HuH-7 (cell line): ENCODE data around the gene CD37.
"Not testable (repeated sequence)": the region's sequence is repeated elsewhere in the genome, so short reads cannot be mapped to it uniquely, and the experiment has no call there.

Source experiments
- DNase-seq: peaks from one replicate; pipeline ENCODE4 v3.0.0; 2011; ENCODE audit warnings: low spot score

Gene CD37

GRCh38 chr19:49347191-49347590, 12.0 kb downstream of the CD37 start:
- DNase-seq: no peak

- peak; percentile 48 for DNase-seq
Measured at GRCh38 chr19:49347835-49348234, 12.6 kb downstream of the CD37 start.

- DNase-seq: no peak
Measured at GRCh38 chr19:49348305-49349189, 13.3 kb downstream of the CD37 start.

GRCh38 chr19:49349567-49349966, 14.4 kb downstream of the CD37 start:
- DNase-seq: no peak

- no peak for DNase-seq
Measured at GRCh38 chr19:49355909-49356353, 20.7 kb downstream of the CD37 start.

GRCh38 chr19:49356382-49356781, 21.2 kb downstream of the CD37 start:
- no peak for DNase-seq

GRCh38 chr19:49357186-49357585, 22.0 kb downstream of the CD37 start:
- DNase-seq: no peak

- no peak for DNase-seq
Measured at GRCh38 chr19:49359851-49360820, 24.9 kb downstream of the CD37 start.

GRCh38 chr19:49361438-49362047, 26.3 kb downstream of the CD37 start:
- DNase-seq: peak; percentile 92

GRCh38 chr19:49362048-49362928, 27.1 kb downstream of the CD37 start, which contains the start of gene TEAD2:
TEAD2 (minus strand) TSS chr19:49362416; CDS start chr19:49360075, 2,341 bp downstream.
- DNase-seq: peak; percentile 81

- DNase-seq: peak; percentile 42
Measured at GRCh38 chr19:49362929-49363267, 27.7 kb downstream of the CD37 start.

- peak; percentile 96 for DNase-seq
Measured at GRCh38 chr19:49363268-49364082, 28.3 kb downstream of the CD37 start, which contains the start of gene DKKL1. DKKL1 (plus strand) TSS chr19:49363877; CDS start chr19:49363999, 122 bp downstream.

- DNase-seq: no peak
Measured at GRCh38 chr19:49364083-49364737, 29.0 kb downstream of the CD37 start.

GRCh38 chr19:49366110-49366509, 30.9 kb downstream of the CD37 start:
- DNase-seq: no peak

- no peak for DNase-seq
Measured at GRCh38 chr19:49368711-49369358, 33.6 kb downstream of the CD37 start.

- no peak for DNase-seq
Measured at GRCh38 chr19:49371184-49371583, 36.0 kb downstream of the CD37 start.

GRCh38 chr19:49373174-49373573, 38.0 kb downstream of the CD37 start:
- not testable (repeated sequence) for DNase-seq

- DNase-seq: no peak
Measured at GRCh38 chr19:49374665-49375434, 39.6 kb downstream of the CD37 start.
